HG02610 (cell line): Measurements from ENCODE around the gene RCOR1.

ENCODE experiments used
- ATAC-seq: cut with Tn5 transposase; IDR thresholded peaks from one replicate; pipeline ENCODE4 v1.9.1; 2021; ENCODE audit warnings: mild to moderate bottlenecking, moderate library complexity; ENCODE audit not compliant: unreplicated experiment

The RCOR1 gene

DNA sequence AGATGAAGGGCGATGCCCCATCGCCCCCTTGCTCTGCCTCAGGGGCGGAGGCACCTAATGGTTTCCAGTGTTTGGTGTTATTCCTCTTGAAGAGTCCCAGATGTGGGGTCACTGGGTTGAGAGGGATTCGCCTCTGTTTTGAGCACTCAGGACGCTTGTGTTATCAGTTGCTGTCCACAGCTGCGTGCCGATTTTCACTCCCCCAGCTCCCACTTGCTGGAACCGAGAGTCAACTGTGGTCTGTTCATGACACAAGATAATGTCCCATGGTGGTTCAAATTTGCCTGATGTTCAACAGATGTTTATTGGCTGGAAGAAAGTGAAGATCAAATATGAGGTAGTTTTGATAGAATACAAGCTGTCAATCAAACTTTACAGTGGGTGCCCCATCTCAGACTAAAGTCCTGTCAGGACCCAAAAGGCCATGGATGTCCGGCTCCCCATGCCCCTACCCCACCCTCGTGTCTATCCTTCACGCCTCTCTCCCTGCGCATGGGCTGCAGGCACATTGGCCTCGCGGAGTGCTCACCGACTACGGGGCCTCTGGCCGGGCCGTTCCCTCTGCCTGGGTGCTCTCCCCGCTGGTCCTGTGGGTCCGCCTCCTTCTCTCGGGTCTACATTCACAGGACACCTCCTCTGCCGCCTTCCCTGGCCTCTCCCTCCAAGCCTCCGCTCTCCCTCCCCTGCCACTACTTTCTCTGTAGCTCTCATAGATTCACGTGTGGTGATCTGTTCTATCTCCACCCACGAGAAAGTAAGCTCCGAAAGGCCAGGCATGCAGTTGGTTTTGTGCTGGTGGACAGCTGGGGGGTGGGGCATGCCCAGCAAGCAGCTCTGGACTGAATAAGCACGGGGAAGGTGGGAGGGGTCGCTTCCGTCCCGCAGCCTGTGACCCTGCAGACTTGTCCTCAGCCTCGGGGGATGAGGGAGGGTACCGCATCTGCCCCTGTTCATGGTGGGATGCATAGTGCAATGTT lies 178.0 kb downstream of the RCOR1 start:
- no peak for ATAC-seq

DNA sequence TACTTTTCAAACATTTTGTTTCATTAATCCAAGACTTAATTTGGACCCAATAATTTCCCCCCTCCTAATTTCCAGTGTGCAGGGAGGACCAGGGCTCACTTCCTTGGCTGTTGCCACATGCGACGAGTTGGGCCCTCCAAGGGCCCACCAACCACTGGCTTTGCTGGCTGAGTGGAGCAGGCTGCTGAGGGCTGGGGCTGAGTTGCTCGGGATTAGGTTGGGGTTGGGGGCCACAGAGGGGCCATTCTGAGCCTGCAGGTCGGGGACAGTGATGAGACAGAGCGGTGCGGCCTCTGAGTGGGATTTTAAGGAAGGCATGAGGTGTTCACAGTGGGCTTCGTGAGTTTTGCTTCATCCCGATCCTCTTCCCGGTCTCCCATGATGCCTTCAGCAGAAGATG lies 178.7 kb downstream of the RCOR1 start:
- no peak for ATAC-seq

DNA sequence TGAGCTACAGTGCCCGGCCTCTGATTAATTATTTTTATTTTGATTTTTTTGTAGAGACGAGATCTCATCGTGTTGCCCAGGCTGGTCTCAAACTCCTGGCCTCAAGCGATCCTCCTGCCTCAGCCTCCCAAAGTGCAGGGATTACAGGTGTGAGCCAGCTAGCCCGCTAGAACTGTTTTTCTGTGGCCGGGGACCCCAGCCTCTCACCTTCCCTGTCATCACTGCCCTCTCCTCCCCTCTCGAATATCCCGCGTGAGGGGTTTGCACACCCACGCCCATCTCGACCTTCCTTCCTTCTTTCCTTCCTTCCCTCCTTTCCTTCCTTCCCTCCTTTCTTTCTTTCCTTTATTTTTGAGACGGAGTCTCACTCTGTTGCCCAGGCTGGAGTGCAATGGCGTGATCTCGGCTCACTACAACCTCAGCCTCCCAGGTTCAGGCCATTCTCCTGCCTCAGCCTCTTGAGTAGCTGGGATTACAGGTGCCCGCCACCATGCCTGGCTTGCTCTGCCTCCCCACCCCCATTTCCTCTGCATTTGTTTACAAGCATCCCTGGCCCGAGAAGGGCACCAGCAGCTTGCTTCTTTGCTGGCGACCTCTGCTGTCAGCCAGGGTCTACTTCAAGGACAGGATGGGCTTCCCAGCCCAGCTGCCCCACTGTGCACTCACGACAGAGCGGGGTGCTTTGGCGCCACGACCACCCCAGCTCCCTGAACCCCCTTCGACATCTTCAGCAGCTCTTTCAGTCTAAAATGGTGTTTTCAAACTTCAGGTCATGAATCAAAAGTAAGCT lies 180.5 kb downstream of the RCOR1 start:
- no peak for ATAC-seq

DNA sequence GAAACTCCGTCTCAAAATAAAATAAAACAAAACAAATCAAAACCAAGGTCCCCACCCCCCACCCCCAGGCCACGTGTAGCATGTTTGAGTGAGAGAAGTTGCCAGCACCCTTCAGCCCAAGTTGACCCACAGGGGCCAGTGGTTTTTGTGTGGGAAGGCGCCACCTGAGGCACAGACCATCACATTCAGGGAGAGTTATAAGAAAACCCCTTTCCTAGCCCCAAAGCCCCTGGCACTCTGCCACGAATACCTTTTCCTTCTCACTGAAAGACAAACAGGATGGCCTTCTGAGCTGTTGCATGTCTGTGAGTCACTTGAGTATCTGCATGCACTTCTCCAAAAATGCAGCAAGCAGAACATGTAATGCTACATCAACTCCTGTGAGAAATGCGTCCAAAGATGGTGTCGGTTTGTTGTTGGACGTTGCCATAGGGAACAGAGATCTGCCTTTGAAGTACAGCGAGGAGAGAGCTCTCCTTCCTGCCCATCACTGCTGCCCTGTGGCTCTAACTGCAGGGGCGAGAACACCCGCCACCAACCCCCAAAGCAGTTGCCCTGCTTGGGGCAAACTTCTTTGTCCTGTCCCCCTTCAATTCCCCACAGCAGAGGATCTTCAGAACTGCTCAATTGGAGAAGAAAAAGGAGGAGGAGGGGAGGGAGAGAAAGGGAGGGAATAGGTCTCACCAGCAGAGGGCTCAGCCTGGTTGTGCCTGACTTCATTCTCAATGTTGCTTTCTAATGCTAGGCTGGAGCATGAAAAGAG lies 182.1 kb downstream of the RCOR1 start:
- ATAC-seq: peak; percentile 41

DNA sequence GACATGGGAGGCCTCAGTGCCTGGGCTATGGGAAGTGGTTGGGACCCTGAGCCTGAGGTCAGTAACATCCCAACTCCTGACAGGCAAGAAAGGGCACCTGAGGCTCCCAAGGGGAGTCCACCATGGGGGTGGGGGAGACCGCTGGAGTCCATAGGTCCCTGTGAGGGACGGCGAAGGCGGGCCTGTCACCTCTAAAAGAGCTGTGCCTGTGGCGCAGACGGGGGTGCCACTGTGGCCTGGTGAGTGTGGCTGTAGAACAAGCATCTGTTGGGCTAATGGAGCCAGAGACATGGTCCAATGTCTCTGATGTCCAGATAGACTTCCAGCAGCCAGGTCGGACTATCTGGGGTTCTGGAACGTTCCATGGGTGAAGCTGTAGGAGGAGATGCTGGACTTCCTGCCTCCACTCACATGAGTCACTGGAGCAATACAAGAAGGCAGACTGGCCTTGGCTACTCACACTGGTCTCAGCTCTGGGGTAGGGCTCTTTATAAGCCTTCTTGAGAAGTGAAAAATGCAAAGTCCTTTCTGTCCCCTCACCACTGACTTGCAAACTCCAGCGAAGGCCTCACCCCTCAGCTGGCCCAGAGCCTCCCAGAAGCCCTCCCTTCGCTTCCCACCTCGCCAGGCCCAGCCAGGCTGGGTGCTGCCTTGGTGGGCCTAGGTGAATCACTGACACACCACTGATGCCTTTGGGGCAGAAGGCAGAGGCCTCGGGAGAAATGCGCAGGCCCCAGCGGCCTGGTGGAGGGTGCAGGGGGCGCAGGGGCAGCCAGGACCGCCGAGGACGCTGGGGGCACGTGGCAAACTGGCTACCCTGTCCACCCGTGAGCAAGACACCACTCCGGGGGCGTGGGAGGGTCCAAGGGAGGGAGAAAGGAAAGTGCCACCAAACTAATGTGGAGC lies 183.7 kb downstream of the RCOR1 start:
- no peak for ATAC-seq

DNA sequence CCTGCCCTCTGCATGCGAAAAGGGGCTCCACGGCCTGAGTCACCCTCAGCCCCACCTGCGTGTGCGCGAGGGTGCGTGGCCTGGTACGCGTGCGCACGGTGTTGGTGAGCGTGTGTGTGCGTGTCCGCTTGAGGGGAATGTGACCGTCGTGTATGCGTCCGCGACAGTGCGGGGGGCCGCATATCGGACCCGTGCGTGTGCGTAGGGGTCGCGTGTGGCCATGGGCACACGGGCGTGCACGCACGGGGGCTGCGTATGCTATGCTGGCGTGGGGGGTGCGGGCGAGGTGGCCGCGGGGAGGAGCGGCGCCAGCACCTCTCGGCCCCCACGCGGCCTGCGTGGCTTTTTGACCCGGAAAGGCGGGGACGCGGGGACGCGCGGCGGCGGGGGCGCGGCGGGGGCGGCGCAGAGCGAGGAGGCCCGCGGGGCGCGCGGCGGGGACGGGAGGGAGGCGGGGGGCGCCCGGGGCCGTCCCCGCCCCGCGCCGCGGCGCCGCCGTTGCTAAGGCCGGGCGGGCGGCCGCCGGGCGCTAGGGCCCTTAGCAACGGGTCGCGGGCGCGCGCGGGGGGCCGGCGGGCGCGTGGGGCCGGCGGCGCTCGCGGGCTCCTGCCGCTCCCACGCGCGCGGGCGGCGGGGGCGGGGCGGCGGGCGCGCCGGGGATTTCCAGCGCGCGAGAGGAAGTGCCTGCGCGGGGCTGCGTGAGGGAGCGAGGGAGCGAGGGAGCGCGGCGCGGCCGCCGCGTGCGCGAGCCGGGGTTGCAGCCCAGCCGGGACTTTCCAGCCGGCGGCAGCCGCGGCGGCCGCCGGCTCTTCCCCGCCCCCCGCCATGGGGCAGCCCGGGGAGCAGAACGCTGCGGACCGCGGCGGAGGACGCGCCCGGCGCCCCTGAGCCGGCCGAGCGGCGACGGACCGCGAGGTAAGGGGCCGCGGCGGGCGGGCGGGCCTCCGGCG lies 184.6 kb downstream of the RCOR1 start, which contains the start of gene TRAF3:
Gene TRAF3, plus strand, starts transcription at position 689 of the 950 bp plus-strand sequence. CDS start 92,753 bp downstream, outside the sequence.
- ATAC-seq: peak; percentile 55

DNA sequence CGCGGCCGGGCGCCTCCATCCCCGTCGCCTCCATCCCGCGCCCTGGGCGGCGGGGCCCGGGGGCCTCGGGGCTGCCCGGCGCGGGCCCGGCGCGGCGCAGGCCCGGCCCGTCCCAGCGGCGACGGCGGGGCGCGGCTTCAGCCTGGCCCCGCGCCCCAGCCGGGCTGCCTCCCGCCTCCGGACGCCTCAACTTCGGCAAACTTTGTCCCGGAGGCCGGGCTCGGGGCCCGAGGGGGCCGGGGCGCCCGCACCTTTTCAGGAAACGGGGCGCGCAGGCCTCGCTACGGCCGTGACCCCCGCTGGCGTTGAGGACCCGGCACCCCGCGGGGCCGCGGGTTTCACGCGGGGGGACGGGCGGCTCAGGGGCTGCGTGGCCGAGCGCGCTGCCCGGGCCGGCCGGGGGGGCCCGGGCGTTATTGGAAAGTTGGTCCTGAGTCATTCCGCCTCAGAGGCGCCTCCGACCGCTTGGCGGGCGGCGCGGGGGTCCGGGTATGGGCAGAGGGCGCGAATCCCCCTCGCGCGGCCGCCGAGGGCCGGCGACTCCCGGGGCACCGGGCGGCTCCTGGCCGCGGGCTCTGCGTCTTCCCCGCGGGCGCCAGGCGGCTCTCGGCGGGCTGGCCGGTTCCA lies 185.4 kb downstream of the RCOR1 start:
- peak; percentile 2 for ATAC-seq

DNA sequence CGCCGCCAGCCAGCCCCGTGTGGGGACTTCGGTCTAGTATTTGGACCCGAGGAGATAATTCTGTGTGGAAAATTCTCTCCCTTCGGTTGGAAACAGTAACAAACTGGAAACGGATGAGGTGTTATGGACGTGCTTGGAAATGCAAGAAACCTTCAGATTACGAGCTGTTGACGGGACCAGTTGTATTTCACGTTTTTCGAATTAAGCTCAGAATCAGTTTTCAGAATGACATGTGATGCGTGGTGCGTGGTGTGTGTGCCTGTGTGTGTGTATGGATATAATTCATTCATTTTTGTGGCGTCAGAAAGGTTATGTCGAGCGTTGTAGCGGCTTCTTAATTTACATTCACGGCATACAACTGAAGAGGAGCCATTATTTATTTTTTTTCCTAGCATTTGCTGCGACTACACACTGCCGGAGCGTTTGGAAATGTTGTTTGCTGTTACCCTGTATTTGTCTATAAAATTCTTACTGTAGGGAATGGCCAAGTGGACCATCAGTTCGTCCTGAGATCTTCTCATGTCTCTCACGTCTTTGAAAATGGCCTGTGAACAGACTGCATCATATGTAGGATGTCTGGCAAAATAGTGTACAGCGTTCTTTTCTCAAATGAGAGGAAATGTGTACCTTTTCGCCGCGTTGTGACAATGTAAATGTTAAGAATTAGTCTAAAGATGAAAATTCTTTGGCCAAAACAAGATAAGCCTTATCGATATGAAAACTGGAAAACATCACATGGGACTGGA lies 186.1 kb downstream of the RCOR1 start:
- no peak for ATAC-seq

DNA sequence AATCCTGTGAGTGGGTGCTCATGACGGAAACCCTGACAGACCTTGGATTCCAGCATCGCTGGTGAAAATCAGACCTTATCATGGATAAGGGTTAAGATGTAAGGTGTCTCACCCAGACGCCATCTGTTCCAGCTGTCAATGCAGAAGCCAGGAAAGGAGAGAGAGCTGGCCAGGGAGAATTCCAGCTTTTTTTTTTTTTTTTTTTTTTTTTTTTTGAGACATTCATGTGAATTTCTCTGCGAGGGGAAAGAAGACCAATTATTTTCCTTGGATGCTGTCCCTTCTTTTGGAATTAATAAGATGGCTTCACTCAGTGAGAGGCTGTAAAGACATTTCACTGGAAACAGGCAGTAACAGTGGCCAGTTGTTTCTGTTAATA lies 186.6 kb downstream of the RCOR1 start:
- no peak for ATAC-seq

DNA sequence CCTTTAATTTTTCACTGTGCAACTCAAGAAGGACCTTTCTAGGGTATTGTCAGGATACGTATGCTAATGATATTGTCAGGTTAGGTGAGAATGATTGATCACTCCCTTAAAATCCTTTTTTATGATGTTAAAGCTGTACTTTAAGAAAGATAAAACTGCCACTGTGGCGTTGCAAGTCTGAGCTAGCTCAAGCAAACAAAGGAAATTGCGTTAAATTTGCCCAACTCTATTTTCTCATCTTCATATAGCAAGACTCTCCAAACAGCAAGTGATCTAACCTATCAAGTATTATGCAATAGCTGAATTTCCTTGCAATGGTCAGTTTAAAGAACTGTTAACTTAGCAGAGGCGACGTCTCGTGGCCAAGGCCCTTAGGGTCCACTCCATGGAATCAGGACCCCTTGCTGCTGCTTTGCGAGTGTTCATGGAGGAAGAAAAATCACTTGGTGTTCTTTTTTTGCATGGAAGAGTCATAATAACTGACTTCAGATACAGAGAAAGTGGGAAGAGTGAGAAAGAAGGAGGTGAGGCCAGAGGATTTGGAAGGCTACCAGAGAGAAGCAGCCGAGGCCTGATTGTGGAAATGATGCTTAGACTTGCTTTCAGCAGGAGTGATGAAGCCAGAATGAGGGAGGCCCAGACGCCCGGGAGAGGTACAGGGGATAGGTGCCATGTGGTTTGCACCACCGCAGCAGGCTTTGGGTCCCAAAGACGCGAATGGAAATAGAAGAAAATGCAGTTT lies 187.3 kb downstream of the RCOR1 start:
- ATAC-seq: no peak
